Stimulated activated CD4-positive, alpha-beta T cell treated with anti-CD3 and anti-CD28 coated beads, Interleukin-15, amount 100 ng/mL, for 48 hours (primary cell): ENCODE measurements around the gene CCDC90B.
"Not testable (repeated sequence)": the region's sequence is repeated elsewhere in the genome, so short reads cannot be mapped to it uniquely, and the experiment has no call there.

Experiments
- DNase-seq, 2 donors: peaks; one replicate each; pipeline ENCODE4 v3.0.0-alpha.2; 2020; ENCODE audit warnings: low read depth in 2 of 2

Gene CCDC90B, protein sequence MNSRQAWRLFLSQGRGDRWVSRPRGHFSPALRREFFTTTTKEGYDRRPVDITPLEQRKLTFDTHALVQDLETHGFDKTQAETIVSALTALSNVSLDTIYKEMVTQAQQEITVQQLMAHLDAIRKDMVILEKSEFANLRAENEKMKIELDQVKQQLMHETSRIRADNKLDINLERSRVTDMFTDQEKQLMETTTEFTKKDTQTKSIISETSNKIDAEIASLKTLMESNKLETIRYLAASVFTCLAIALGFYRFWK

DNA sequence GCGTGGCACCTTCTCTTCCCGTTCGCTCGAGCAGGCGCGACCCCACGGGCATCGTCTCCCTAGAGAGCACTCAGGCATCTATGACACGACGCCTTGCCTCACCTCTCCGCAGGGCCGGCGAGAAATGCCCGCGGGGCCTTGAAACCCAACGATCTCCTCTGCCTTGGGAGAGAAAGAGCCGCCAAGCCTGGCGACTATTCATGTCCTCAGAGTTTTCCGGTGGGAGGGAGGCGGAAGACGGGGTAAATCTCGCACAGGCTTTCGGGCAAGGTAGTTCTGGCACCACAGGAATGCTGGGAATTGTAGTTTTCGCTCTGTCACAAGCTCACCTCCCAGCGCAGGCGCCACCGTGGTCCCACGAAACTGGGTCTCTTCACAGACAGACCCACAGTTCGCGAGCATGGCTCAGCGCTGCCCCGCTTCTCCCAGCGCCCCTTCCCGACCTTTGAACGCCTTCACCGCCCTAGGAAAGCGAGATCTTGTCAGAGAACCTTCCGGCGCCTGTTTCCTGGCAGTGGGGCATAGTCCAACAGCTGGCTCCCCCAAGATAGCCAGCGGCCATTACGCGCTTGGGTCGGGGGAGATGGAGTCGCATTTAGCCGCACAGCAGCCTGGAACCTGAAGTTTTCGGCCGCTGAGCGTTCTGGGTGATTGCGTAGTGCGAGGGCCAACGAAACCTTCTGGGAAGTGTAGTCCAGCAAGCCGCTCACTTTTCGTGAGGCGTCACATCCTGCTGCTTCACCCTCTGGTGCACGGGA is at the start of gene CCDC90B:
Gene CCDC90B, minus strand, starts transcription at position 597 of the 758 bp plus-strand sequence. Its CDS starts 395 bp downstream, at position 202.
- DNase-seq, result peak; percentile 89 to 90

- no peak for DNase-seq
Observed at GRCh38 chr11:83335446-83336070, 49.4 kb upstream of the CCDC90B start.

DNA sequence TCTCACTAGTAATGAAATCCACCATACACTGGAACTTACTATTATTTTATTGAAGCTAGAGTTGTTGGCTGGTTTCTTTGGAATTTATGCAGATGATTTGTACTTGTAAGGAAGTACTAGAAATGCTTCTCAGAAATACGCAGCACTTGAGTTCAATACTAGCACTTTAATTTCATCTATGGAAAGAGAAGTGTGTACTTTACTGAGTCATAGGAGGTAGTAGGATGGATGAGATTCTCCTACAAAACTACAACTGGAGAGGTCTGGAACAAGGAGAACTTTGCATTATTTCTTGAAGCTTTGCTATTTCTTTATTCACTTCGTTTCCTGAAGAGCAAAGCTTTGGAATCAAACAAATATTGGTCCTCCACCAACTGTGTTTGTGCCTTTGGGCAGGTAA is 44.1 kb upstream of the CCDC90B start:
- DNase-seq, result no peak

DNA sequence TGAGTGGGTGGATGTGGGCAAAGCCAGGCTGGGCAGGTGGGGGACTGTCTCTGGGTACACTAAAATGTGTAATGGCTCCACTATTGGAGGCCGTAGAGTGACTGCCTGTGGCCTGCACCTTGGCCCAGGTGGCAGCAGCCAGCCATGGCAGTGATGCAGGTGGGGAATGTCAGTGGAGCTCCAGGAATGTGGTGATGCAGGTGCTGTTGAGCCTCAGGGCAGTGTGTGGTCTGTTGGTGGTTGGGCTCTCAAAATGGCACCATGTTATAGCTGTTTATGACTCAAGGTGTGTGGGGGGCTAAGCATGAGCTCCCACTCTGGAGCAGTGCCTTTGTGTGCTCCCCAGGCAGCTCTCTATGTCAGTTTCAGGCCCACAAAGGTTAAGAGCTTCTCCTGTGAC is 40.2 kb upstream of the CCDC90B start:
- no peak for DNase-seq

DNA sequence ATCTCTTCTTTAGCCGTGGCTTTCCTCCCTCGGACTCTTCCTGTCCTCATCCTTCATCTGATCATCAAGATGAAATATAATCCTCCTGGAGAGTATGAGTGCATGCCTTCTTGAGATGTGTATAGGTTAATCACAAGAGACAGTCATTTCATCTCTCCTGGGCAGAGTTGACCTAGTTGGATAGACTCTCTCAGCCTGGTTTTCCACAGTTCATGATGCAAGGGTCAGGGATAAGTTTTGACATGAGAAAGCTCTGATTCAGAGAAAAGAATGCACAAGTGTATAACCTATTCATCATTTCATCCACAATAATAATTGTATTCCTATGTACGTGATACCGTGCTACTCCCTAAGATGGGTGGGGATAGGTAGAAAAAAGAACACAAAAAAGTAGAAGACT is 33.2 kb upstream of the CCDC90B start:
- no peak for DNase-seq

- DNase-seq, result no peak
Observed at GRCh38 chr11:83318931-83319330, 32.8 kb upstream of the CCDC90B start.

DNA sequence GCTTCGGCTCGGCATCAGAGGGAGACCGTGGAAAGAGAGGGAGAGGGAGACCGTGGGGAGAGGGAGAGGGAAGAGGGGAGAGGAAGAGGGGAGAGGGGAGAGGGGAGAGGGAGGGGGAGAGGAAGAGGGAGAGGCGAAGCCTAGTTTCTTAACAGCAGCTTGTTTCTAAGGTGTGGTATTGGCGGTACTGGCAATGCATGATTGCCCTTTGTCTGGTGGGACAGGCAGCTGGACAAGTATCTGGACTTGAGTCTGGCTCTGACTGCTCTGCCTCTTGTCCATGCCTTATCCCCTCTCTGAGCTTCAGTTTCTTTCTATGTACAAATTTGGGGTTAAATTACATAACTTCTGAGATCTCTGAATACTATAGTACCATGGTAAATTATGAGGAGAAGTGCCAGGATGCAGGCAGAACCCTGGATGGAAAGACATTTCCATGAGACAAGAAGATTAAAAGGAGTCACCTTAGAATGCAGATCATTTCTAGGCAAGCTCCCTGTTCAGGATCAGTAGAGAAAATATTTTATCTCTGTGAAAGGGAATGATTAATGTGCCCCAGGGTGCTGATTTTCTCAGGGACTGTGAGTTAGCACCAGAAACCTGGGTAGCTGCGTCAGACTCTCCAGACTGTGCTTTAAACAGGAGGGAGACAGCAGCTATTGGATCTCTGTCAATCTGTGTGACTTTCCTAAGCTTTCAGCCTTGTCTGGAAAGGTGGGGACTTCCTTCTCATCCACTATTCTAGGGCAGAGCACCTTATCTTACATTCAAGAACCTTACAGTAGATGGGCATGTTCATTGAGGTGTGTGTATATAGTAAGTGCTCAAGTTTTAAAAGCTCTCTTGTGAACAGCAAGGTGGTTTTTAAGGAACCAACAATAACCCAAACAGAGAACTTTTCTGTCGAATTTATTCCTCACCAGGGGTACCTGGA is 31.9 kb upstream of the CCDC90B start:
- DNase-seq, result no peak

GRCh38 chr11:83316897-83317268 is 30.7 kb upstream of the CCDC90B start:
- DNase-seq, result not testable (repeated sequence)

DNA sequence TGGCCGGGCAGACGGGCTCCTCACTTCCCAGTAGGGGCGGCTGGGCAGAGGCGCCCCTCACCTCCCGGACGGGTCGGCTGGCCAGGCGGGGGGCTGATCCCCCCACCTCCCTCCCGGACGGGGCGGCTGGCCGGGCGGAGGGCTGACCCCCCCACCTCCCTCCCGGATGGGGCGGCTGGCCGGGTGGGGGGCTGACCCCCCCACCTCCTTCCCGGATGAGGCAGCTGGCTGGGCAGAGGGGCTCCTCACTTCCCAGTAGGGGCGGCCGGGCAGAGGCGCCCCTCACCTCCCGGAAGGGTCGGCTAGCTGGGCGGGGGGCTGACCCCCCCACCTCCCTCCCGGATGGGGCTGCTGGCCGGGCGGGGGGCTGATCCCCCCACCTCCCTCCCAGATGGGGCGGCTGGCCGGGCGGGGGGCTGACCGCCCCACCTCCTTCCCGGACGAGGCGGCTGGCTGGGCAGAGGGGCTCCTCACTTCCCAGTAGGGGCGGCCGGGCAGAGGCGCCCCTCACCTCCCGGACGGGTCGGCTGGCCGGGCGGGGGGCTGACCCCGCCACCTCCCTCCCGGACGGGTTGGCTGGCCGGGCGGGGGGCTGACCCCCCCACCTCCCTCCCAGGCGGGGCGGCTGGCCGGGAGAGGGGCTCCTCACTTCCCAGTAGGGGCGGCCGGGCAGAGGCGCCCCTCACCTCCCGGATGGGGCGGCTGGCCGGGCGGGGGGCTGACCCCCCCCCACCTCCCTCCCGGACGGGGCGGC is 30.2 kb upstream of the CCDC90B start:
- DNase-seq, result not testable (repeated sequence)

DNA sequence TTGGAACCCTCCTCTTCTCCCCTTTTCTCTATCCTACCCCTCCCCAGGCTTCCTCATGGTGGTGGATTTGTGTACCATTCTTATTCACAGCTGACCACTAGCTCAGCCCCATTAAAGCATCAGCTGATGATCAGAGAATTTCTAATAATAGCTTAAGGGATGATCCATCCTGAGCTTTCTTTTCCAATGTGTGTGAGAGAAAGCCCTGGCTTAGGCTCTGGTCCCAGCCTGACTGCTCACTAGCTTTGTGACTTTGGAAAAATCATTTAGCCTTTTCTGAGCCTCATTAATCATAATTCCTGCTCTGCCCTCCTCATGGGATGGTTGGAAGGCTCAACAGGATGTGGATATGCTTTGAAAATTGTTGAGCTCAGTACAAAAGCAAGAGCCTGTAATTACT is 26.3 kb upstream of the CCDC90B start:
- no peak for DNase-seq

GRCh38 chr11:83311701-83312100 is 25.5 kb upstream of the CCDC90B start:
- no peak for DNase-seq

- no peak for DNase-seq
Observed at GRCh38 chr11:83310718-83311117, 24.6 kb upstream of the CCDC90B start.

- not testable (repeated sequence) for DNase-seq
Observed at GRCh38 chr11:83308536-83308935, 22.4 kb upstream of the CCDC90B start.

DNA sequence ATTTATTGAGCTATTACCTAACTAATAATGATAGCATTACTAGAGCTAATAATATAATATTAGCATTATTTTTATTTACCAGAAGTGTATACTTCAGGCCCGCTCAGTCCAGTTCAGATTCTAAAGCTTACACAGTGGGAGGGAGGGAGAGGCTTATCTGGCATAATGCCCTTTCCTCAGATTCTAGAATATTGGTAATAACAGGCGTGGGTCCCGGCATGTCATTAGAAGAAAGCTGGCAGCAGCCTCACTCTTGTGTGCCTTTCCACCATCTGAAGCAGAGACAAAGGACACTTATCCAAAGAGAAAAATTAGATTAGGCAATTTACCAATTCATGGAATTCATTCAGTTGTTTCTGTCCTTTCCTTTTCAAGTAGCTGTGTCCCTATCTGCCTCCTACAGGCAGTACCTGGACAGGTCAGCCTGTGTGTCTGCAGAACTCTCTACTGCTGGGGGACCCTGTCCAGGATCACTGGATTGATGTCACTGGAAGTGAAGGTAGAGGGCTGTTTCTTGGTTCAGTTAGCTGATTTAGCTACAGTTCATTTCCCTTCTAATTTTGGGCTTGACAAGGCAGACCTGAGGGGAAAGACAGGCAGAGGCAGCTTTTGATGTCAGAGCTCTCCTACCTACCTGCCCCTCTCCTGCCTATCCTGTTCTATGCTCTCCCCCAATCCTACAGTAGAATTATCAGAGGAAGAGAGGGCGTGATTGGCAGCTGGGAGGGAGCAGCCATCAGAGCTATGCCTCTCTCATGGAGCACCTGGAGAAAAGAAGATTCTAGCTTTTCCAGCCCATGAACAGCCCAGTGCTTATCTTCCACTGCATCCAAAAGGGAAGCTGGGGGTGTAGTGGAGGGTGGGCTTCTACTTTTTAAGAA is 20.3 kb upstream of the CCDC90B start:
- DNase-seq, result no peak

DNA sequence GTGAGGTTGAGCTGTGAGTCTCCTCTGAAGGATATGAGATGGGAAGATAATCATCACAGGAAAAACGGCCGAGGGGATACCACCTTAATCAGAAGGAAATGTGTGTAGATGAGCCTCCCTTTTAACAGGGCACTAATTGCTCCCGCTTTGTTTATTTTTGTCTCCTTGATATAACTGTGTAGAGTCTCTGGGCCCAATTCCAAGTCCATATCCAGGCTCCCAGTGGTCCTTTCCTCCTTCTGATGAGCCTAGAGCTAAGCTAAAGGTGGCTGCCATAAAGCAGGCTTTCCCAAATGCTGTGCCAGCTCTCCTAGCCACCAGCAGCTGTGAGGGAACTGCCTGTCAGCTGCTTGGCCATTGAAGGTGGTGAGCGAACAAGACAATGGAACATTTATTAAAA is 17.1 kb upstream of the CCDC90B start:
- no peak for DNase-seq

DNA sequence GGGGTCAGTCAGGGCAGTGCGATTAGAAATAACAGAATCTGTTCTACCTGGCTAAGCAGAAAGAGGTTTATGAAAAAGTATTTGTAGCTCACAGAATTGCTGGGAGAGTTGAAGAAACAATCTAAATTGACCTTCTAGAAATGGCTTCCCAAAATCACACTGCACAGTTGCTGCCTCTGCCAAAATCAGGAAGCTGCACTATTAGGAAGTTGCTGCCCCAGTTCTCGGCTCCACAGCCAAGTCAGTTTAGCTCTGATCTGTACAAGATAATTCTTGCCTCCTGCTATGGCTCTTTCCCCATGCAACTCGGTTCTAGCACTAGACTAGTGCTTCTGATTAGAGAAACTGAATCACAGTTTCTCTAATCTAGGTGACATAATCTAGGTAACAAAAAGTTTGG is 16.0 kb upstream of the CCDC90B start:
- no peak for DNase-seq

GRCh38 chr11:83299681-83300080 is 13.5 kb upstream of the CCDC90B start:
- DNase-seq, result no peak

DNA sequence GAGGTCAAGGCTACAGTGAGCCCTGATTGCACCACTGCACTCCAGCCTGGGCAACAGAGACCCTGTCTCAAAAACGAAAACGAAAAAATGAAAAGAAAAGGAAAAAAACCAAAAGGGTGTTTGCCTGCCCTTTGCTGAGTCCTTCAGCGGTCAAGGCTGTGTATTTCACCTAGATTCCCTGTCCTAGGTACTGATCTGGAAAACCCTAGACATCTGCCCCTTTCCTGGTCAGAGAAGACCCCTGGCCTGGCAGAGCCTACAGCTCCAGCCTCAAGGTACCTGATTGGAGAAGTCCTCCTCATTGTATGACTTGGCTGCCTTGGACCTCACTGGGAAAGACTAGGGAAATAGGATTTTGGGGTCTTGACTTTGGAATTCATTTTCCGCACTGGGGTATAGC is 8.0 kb upstream of the CCDC90B start:
- DNase-seq, result no peak

- no peak for DNase-seq
Observed at GRCh38 chr11:83293457-83293774, 7.2 kb upstream of the CCDC90B start.

- peak; percentile 11 to 23 for DNase-seq
Observed at GRCh38 chr11:83292709-83293456, 6.7 kb upstream of the CCDC90B start.
